DND-41 (cell line): ENCODE measurements around the gene FEM1B.

Experiments used
- EZH2 ChIP-seq: IDR thresholded peaks from 3 replicates; pipeline ENCODE4 v1.6.1; 2012; ENCODE audit warnings: borderline replicate concordance, low read depth, mild to moderate bottlenecking, moderate library complexity, low read length, inconsistent platforms; ENCODE audit not compliant: severe bottlenecking
- TF ChIP-seq, protein P1 (sequence below): IDR thresholded peaks from 2 replicates; pipeline ENCODE4 v1.5.1; 2012; ENCODE audit warnings: borderline replicate concordance, low read length, moderate library complexity, mild to moderate bottlenecking; ENCODE audit not compliant: poor library complexity, severe bottlenecking; ENCODE audit errors: extremely low read depth

DNA sequence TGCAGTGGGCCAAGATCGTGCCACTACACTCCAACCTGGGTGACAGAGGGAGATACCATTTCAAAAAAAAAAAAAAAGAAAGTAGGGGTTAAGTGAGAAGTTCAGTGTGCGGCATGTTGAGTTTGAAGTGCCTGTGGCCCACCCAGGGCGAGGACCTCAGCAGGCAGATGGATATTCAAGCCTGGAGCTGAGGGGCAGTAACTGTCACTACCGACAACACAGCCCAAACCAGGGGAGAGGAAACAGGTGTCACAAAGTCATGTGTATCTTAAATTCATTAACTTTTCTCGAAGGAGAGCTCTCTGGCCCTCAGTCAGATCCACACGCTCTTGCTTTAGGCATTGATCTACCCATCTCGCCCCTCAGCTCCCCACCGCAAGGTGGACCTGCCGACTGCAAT, 45.3 kb downstream of the FEM1B start:
- TF ChIP-seq, protein P1, sequence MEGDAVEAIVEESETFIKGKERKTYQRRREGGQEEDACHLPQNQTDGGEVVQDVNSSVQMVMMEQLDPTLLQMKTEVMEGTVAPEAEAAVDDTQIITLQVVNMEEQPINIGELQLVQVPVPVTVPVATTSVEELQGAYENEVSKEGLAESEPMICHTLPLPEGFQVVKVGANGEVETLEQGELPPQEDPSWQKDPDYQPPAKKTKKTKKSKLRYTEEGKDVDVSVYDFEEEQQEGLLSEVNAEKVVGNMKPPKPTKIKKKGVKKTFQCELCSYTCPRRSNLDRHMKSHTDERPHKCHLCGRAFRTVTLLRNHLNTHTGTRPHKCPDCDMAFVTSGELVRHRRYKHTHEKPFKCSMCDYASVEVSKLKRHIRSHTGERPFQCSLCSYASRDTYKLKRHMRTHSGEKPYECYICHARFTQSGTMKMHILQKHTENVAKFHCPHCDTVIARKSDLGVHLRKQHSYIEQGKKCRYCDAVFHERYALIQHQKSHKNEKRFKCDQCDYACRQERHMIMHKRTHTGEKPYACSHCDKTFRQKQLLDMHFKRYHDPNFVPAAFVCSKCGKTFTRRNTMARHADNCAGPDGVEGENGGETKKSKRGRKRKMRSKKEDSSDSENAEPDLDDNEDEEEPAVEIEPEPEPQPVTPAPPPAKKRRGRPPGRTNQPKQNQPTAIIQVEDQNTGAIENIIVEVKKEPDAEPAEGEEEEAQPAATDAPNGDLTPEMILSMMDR = no peak
- TF ChIP-seq EZH2 = no peak
